H1 (cell line): Measurements from ENCODE around the gene CELF2. TPM values are rescaled to one million over a fixed set of nuclear protein-coding genes. Genes with fewer than 3 reads are reported as not detected.

Source experiments
- ASH2L ChIP-seq: fragments of 200-600, 300-600 bp; sonication (generic); IDR thresholded peaks from one replicate; pipeline ENCODE4 v1.7.1; 2017; ENCODE audit warnings: low read length
- BCL11A ChIP-seq, 2 experiments: IDR thresholded peaks; one replicate each; pipeline ENCODE4 v1.6.1; 2011; ENCODE audit warnings: low read depth in 2 of 2, low read length in 2 of 2, mild to moderate bottlenecking in 2 of 2
- CBX8 ChIP-seq: fragments of 300-800, 300-1000 bp; sonication (generic); IDR thresholded peaks from 2 replicates; pipeline ENCODE4 v1.7.1; 2016; ENCODE audit warnings: low read depth, low read length, borderline replicate concordance
- FOSL1 ChIP-seq: IDR thresholded peaks from 2 replicates; pipeline ENCODE4 v1.6.1; 2011; ENCODE audit warnings: mild to moderate bottlenecking, low read depth, low read length, moderate library complexity; ENCODE audit not compliant: insufficient read depth
- HDAC6 ChIP-seq: IDR thresholded peaks from one replicate; pipeline ENCODE4 v1.7.1; 2012; ENCODE audit warnings: low read depth, mild to moderate bottlenecking, inconsistent platforms, low read length, moderate library complexity
- RAD21 ChIP-seq, 2 experiments: IDR thresholded peaks in 1 of 2; conservative IDR thresholded peaks in 1 of 2; 2 replicates each; pipeline ENCODE4 v1.6.1; 2011; ENCODE audit warnings: low read depth in 2 of 2, low read length in 2 of 2, improper control_type of control experiment in 1 of 2, inconsistent platforms in 1 of 2, mild to moderate bottlenecking in 1 of 2, moderate library complexity in 1 of 2
- RXRA ChIP-seq: IDR thresholded peaks from 2 replicates; pipeline ENCODE4 v1.6.1; 2011; ENCODE audit warnings: low read depth, mild to moderate bottlenecking, low read length, moderate library complexity; ENCODE audit not compliant: insufficient read depth
- polyA plus RNA-seq, 7 experiments: library from polyadenylated mRNA; depleted of rRNA in 3 of 7; stranded (reverse) in 5 of 7; unstranded in 2 of 7; fragments of >200 nt in 5 of 7; fragments of 200-250 nt in 2 of 7; gene quantifications; 1 replicate in 5 of 7; 2 replicates in 1 of 7; 4 replicates in 1 of 7; pipeline versions ENCODE4 v1.2.1 to v1.2.3, GENCODE V29; 2011 to 2013; ENCODE audit warnings: missing spikeins in 2 of 7, mixed read lengths in 2 of 7
- total RNA-seq: library from RNA; stranded (reverse); fragmentation: NEBNext Ultra II Directional; extraction: Animal tissue kit (Norgen Biotek cat#: 25700); gene quantifications from 2 replicates; pipeline ENCODE4 v1.2.1, GENCODE V29; 2021
- TF ChIP-seq, protein P1 (sequence below): fragments of 300-600 bp; sonication (generic); IDR thresholded peaks from 2 replicates; pipeline ENCODE4 v1.7.1; 2012; ENCODE audit warnings: low read length, moderate library complexity, mild to moderate bottlenecking, inconsistent platforms; ENCODE audit not compliant: insufficient replicate concordance

The CELF2 gene
- total and polyA plus RNA-seq, 2 of the 8 experiments (the other 6 are each of a cell fraction or from before 2014, with no cell fraction given), result 18.3 to 22.7 TPM

DNA sequence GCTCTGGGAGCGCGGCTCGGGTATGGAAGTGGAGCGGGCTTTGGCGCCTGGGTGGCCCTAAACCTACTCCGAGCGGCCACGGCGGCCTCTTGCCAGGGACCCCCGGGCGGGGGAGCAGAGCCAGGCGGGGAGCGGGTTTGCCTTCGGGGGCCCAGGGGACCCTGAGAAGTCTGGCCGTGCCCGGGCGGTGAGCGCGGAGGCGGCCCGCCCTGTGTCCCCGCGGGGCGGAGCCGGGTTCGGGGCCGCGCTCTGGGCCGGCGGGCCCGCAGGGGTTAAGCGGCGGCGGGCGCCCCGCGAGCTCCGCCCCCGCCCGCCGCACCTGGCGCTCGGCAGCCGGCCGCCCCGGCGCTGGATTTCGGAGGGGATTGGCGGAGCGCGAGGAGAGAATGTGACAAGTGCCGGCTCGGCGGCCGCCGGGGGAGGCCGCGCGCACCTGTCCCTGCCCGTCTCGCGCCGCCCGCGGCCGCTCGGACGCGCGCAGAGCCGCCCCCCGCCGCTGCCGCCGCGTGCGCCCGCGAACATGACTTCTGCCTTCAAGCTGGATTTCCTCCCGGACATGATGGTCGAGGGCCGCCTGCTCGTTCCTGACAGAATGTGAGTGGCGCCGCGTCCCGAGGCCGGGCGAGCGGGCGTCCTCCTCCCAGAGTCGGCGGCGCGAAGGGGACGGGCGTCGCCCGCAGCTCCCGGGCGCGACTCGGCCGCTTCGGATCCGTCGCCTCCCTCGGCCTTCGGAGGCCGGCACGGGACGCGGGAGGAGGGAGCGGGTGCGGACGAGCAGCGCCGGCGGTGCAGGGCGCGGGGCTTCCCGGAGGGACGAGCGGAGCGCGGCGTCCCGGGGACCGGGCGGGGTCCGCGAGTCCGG is at the start of gene CELF2 (continued):
- no peak for TF ChIP-seq BCL11A (IDR thresholded peaks at IDR 0.05; ENCODE audit: low read depth in 2 of 2, low read length in 2 of 2)
- no peak for TF ChIP-seq HDAC6
- no peak for TF ChIP-seq ASH2L
- no peak for TF ChIP-seq RXRA
- TF ChIP-seq RAD21 (IDR thresholded peaks at IDR 0.05 in 1 of 2, conservative IDR thresholded peaks at IDR 0.05 in 1 of 2; ENCODE audit: low read depth in 2 of 2, low read length in 2 of 2), result no peak; a peak in 1 of 4 replicates
- no peak for TF ChIP-seq FOSL1
- no peak for TF ChIP-seq CBX8
- TF ChIP-seq, protein P1, sequence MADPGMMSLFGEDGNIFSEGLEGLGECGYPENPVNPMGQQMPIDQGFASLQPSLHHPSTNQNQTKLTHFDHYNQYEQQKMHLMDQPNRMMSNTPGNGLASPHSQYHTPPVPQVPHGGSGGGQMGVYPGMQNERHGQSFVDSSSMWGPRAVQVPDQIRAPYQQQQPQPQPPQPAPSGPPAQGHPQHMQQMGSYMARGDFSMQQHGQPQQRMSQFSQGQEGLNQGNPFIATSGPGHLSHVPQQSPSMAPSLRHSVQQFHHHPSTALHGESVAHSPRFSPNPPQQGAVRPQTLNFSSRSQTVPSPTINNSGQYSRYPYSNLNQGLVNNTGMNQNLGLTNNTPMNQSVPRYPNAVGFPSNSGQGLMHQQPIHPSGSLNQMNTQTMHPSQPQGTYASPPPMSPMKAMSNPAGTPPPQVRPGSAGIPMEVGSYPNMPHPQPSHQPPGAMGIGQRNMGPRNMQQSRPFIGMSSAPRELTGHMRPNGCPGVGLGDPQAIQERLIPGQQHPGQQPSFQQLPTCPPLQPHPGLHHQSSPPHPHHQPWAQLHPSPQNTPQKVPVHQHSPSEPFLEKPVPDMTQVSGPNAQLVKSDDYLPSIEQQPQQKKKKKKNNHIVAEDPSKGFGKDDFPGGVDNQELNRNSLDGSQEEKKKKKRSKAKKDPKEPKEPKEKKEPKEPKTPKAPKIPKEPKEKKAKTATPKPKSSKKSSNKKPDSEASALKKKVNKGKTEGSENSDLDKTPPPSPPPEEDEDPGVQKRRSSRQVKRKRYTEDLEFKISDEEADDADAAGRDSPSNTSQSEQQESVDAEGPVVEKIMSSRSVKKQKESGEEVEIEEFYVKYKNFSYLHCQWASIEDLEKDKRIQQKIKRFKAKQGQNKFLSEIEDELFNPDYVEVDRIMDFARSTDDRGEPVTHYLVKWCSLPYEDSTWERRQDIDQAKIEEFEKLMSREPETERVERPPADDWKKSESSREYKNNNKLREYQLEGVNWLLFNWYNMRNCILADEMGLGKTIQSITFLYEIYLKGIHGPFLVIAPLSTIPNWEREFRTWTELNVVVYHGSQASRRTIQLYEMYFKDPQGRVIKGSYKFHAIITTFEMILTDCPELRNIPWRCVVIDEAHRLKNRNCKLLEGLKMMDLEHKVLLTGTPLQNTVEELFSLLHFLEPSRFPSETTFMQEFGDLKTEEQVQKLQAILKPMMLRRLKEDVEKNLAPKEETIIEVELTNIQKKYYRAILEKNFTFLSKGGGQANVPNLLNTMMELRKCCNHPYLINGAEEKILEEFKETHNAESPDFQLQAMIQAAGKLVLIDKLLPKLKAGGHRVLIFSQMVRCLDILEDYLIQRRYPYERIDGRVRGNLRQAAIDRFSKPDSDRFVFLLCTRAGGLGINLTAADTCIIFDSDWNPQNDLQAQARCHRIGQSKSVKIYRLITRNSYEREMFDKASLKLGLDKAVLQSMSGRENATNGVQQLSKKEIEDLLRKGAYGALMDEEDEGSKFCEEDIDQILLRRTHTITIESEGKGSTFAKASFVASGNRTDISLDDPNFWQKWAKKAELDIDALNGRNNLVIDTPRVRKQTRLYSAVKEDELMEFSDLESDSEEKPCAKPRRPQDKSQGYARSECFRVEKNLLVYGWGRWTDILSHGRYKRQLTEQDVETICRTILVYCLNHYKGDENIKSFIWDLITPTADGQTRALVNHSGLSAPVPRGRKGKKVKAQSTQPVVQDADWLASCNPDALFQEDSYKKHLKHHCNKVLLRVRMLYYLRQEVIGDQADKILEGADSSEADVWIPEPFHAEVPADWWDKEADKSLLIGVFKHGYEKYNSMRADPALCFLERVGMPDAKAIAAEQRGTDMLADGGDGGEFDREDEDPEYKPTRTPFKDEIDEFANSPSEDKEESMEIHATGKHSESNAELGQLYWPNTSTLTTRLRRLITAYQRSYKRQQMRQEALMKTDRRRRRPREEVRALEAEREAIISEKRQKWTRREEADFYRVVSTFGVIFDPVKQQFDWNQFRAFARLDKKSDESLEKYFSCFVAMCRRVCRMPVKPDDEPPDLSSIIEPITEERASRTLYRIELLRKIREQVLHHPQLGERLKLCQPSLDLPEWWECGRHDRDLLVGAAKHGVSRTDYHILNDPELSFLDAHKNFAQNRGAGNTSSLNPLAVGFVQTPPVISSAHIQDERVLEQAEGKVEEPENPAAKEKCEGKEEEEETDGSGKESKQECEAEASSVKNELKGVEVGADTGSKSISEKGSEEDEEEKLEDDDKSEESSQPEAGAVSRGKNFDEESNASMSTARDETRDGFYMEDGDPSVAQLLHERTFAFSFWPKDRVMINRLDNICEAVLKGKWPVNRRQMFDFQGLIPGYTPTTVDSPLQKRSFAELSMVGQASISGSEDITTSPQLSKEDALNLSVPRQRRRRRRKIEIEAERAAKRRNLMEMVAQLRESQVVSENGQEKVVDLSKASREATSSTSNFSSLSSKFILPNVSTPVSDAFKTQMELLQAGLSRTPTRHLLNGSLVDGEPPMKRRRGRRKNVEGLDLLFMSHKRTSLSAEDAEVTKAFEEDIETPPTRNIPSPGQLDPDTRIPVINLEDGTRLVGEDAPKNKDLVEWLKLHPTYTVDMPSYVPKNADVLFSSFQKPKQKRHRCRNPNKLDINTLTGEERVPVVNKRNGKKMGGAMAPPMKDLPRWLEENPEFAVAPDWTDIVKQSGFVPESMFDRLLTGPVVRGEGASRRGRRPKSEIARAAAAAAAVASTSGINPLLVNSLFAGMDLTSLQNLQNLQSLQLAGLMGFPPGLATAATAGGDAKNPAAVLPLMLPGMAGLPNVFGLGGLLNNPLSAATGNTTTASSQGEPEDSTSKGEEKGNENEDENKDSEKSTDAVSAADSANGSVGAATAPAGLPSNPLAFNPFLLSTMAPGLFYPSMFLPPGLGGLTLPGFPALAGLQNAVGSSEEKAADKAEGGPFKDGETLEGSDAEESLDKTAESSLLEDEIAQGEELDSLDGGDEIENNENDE, result no peak
